Measurements from ENCODE around the gene PPFIA1. TPM values are rescaled to one million over a fixed set of nuclear protein-coding genes. Genes with fewer than 3 reads are reported as not detected.

PPFIA1 gene
- polyA plus RNA-seq, 5 donors = 39.4 to 55.0 (median 46.9) TPM

DNA sequence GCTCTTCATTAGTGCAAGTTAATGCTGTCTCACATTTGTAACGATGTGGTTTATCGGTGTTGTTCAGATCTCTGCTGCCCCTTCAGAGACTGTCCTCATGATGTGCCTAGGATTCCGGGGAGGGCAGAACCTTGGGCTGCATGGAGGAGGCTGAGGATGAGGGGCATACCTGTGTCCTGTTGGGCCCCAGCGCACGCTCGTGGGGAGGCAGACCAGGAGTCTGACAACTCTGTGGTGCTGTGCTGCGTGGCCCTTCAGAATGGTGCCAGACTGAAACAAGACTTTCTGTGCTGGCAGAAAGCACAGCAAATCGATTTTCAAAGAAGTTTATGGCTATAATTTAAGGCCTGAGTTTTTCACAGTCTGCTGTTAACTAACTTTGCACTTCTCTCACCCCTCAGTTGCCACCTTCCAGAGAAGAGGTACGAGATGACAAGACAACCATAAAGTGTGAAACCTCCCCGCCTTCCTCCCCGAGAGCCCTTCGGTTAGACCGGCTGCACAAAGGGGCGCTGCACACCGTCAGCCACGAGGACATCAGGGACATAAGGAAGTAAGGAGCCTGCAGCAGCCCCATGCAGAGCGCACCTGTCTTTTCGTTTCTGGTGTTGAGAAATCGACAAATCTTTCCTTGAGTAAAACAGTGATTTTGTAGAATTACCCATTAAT, 83.5 kb downstream of the PPFIA1 start:
- DNase-seq = no peak

DNA sequence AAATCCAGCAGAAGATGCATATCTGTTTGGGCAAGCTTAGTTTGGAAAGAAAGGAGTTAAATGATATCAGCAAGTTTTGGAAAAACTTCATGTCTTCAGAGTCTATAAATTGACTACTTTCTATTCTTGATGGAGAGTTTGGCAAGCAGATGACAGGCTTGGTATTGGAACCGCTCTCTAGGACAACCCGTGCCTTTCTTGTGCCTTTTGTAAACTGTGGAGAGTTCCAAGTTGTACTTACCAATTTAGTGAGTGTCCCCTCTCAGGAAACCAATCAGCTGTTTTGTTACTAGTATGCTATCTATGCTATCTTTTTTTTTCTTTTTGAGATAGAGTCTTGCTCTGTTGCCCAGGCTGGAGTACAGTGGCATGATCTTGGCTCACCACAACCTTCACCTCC, 84.1 kb downstream of the PPFIA1 start:
- DNase-seq = no peak

DNA sequence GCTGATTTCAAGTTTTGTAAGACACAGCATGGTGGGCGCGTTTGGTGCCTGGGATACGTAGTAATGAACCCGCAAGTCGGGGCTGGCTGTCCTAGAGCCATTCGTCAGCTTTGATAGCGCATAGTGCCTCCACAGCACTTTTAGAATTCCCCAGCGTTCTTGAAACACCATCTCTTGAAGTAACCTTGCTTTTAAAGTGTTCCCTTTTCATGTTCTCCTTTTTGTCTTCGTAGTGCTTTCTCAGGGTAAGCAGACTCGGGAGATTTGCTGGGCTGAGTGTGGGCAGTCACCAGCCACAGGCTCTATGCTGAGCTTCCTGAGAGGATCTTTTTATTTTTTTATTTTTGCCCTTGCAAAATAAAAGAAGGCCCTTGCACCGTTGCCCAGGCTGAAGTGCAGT, 88.3 kb downstream of the PPFIA1 start:
- DNase-seq = no peak

DNA sequence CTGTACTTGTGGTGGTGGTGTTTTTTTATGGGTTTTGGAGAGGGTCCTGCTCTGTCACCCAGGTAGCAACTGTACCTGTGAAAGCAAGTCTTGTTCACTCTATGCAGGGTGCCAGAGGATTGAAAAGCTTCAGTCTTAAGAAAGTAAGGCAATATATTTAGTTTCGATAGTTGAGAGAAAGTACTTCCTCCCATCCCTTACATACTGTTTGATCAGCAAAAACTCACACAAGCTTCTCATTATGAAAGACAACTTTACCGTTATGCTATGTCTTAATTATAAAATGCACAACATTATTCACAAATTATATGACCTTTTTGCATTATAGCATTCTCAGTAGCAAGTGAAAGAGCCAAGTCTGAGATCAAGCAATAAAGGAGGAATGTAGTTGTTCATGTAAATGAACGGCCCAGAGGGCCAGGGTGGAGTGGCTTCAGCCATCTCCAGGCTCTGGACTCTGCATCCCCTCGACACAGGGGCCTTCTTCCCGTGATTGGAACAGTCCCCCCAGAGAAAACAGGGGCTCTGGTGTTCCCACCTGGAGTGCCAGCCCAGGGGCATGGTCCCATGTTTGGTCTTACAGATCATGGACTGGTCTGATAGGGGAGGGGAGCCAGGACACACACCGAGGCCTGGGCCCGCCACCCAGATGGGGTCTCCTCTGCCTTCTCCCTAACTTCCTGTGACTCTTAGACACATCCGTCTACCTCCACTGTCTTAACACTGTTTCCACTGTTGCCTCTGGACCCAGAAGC, 89.1 kb downstream of the PPFIA1 start:
- no peak for DNase-seq

DNA sequence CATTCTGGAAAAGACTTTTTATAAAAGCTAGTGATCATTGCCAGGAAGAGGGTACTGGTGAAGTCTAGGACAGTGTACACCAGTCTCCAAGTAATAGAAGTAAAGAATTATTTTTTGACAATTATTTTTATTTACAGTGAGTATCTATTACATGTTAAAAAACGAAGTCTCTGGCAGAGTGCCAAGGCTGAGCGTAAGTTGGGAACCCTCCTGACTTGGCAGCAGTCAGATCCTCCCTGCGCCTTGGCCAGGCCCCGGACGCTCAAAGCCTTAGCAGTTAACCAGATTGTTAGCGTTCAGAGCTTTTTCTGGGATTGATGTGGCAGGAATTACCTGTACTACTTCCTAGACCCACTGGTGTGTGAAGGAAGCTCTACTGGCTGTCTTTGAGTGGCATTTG, 89.7 kb downstream of the PPFIA1 start:
- no peak for DNase-seq

DNA sequence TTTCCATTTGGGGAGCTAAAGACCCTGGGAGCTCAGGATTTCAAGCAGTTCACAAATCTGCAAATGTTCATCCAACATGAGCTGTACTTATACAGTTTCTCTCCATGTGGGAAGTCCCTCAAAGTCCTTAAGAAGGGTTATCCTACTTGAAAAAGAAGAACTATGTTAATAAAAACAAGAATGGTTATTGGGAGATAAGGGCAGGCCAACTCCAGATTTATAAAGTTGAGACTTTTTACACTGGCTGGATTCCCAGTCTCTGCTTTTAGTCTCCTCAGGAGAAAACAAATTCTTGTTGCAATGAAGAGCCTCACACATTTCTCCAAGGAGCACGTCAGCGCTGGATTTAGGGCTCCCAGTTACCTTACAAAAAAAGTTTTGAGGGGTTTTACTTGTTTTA, 93.7 kb downstream of the PPFIA1 start:
- no peak for DNase-seq

DNA sequence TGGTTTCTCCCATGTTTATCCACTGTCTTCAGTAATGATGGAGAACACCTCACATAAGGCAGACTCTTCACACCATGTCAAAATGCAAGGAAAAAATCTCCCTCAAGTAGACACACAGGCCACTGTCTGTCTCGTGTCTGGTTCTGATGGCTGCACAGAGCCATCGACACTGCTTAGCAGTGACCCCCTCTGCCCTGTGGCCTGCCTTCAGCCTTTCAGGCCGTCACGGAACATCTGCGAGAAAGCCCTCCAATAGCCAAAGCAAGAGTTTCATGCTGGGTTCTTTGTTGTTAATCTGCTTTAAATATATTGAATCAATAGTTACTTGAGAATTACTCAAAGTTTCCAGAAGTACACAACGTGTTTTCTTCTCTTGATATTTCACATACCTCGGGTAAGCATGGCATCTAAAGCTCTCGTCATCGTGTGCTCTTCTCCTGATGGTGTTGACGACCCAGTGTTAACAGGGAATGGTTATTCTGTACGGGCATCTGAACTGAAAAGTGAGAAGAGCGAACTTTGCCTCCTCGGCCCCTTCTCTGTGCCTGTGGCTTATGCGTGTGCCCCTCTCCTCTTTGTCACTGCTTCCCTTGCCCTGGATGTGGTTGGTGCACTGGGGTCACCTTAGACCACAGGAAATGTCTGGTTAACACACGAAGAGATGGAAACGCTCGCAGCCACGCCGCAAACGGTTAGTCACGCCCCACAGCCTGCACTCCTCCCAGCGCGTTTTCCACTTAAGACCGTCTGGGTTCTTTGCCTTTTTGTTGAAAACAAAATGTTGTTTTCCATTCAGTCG, 94.5 kb downstream of the PPFIA1 start:
- no peak for DNase-seq

DNA sequence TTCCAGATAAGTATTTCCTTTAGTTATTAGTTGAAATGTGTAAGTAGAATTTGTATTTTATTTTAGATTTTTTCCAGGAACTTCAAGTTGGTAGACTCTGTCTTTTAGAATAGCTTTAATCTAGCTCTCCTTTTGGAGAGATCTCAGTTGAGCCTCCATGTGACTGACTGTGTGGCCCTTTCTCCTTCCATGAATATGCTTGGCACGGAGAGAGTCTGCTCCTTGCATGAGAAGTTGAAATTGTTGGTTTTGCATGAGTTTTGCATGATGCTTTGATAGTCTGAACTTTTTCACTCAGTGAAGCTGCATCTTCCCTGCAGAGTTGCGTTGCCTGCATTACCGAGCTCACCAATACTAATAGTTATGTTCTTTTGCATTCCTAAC, 95.0 kb downstream of the PPFIA1 start:
- no peak for DNase-seq

DNA sequence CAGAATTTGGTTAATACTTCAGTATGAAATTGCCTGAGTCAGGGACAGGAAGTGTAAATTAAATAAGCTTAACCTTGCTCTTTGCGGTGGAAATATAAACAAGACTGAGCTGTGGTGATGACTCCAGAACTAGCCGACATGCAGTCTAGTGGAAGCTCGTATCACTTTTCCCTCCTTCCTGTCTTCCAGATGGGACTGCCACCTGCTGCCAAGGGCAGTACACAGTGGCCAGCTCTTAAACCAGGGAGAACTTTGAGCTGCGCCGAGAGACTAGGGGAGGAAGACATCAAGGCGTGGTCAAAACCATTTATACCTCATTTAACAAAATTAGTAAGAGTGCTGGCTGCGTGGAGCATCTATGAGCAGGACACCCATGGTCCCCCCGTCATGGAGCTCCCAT, 96.6 kb downstream of the PPFIA1 start:
- no peak for DNase-seq

DNA sequence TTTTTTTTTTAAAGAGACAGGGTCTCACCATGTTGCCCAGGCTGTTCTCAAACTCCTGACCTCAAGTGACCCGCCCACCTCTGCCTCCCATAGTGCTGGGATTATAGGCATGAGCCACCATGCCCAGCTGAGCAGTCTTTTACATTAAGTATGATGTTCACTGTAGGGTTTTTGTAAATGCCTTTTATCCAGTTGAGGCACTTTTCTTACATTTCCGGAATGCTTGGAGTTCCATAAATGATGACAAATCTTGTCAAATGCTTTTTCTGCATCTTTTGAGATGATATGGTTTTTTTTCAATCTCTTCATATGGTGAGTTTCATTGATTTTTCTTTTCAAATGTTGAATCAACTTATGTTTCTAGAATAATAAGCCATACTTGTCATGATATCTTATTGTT, 98.5 kb downstream of the PPFIA1 start:
- DNase-seq = no peak

DNA sequence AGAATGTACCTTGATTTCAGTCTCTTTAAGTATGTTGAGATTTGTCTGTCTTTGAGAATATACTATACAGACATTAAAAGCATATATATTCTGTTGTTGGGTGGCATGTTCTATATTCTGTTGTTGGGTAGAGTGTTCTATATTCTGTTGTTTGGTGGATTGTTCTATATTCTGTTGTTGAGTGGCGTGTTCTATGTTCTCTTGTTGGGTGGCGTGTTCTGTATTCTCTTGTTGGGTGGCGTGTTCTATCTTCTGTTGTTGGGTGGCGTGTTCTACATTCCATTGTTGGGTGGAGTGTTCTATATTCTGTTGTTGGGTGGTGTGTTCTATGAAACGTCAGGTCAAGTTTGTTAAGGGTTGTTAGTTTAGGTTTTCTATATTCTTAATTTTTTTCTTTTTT, 100.8 kb downstream of the PPFIA1 start:
- no peak for DNase-seq

DNA sequence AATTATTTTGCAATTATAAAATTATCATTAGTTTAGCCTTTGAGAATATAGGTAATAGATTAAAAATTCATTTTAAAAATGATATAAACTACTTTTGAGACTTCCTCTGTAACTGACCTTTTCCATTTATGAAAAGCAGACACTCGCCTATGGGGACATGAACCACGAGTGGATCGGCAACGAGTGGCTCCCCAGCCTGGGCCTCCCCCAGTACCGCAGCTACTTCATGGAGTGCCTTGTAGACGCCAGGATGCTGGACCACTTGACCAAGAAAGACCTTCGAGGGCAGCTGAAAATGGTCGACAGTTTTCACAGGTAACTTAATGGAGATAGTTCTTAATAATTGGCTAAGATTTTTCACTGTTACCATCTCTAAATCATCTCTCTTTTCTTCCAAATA, 101.6 kb downstream of the PPFIA1 start:
- no peak for DNase-seq

DNA sequence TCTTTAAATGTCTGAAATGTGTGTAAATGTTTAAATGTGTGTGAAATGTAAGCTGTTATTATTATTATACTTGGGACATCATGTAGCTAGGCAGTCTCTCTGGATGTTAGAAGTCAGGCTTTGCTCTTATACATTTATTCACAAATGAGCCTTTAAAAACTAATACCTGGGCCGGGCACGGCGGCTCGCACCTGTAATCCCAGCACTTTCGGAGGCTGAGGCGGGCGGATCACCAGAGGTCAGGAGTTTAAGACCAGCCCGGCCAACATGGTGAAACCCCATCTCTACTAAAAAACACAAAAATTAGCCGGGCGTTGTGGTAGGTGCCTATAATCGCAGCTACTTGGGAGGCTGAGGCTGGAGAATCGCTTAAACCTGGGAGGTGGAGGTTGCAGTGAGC, 106.1 kb downstream of the PPFIA1 start:
- DNase-seq = no peak

DNA sequence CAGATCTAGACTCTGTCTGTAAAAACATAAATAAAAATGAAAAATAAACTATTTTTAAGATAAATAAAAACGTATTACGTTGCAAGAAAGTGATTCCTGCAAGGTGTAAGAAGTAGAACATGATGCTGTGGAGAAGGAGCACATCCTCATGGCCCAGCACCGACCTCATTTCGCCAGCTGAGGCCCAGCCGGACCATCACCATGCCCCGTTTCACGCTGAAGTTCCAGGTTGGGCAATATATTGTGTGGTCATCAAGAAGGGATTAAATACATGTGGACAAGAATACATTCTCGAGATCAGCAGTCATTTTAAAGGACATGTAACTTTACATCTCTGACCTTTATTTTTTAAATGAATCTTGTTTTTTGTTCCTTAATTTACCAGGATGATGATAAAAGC, 107.2 kb downstream of the PPFIA1 start:
- DNase-seq = no peak

DNA sequence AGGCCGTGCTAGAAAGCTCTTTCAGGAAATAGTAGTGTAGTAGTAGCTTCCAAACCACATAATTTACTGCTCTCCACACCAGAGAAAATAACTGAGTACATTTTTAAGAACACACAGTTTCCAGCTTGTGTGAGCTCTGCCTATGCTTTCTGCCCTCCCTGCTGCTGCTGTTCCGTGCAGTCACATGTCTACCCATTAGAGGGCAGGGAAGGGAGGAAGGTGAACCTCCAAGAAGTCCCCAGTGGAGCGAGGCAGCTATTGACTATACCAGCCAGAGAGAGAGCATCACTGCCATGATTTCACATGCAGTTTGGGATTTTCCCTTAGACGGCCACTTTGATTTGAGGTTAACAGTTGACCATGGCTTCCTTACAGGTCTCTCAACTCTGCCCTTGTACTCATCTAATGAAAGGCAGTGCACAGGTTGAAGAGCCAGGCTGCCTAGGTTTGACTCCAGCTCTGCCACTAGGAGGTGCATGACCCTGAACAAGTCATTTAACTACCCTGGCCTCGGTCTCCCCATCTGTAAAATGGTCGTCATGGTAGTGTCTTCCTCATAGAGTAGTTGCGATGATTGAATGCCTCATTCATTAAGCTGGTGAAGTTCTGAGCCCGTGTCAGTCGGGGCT, 108.1 kb downstream of the PPFIA1 start:
- no peak for DNase-seq

DNA sequence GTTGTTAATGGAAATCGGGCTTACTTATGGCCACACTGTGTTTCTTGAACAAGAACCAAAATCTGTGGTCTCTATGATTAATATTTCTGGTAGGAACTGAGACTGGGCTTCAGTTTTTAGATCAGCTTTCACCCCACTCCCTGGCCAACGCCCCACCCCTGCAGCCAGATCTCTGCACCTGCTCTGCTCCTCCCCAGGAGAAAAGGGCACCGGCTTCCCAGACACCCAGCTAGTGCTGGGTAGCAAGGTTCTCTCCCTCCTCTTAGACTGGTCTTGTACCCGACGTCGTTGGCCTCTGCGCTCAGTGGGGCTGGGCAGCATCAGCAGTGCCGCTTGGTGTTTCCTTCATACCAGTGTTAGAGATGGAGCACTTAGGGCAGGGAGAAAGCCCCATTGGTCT, 110.9 kb downstream of the PPFIA1 start:
- DNase-seq = no peak

DNA sequence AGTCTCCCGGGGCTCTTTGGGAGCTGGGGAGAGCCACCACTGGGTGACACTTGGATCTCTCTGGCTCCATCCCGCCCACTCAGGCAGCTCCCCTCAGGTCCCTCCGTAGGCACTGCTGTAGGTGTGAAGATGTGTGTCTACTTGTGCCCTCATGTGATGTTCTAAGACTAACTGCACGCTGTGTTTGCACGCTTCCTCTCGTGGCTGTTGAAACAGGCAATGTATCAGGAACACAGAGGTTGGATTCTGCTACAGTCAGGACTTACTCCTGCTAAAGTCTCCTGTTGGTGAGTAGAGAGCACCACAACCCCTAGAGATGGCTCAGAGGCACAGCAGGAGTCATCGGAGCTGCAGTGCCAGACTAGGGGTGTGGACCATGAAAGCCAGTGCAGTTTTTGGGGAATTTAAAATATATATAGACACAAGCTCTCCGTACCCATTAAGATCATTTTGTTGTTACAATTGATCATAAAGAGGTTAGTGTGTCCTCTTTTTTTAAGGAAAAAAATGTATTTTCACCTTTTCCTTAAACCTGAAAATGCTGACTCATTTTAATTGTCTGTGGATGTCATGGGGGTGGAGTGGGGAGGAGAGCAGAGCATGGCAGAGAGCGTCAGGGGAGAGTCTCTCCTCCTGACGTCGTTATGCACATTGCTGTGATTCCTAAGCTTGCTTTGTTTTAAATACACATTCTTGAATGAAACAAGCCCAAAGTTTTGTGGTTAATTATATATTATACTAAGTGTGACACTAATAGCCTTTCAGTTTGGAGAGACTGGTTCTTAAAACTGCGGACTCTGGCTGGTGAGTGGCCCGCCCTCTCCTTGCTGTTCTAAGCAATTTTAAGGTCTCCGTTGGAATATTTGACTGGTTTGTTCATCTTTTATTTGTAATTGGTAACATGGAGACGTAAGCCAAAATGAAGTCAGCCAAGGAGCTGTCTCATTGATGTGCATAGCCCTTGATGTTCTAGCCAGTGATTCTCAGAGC, 111.7 kb downstream of the PPFIA1 start:
- no peak for DNase-seq

DNA sequence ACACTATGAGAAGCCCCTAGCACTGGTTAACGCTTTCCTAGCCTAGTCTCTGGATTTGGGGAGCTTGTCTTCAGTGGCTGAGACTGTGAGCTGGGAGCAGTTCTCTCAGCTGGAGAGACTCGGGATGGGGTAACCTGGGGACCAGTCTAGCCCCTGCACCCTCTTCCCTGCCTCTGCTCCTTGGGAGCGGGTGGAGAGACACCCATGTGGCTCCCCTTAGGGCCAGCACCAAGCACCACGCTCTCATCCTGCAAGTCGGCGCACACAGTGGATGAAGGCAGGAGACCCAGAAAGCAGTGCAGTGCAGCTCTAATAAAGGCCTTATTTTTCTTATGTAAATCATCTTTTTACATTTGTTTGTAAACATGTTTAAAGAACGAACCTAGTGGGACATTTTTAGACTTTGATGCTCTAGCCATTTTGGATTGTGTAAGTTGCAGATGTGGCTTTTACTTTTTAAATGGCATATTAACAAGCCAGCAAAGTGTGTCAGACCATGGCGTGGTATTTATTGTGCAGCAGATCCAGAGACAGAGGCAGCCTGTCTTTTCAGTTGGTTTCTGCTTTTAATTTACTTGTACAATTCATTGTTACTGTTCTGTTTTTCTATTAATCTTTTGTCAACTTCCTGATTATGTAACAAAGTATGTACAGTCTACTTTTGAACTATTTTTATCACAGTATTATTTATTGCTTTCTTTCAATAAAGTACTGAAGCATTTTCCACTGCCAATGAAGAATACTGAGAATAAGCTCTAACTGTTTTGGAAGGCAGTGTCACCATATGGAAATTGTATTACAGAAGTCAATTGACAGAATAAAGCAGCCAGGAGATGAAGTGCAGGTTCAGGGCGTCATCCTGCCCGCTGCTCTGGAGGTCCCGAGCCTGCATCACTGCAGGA, 113.4 kb downstream of the PPFIA1 start:
- no peak for DNase-seq

DNA sequence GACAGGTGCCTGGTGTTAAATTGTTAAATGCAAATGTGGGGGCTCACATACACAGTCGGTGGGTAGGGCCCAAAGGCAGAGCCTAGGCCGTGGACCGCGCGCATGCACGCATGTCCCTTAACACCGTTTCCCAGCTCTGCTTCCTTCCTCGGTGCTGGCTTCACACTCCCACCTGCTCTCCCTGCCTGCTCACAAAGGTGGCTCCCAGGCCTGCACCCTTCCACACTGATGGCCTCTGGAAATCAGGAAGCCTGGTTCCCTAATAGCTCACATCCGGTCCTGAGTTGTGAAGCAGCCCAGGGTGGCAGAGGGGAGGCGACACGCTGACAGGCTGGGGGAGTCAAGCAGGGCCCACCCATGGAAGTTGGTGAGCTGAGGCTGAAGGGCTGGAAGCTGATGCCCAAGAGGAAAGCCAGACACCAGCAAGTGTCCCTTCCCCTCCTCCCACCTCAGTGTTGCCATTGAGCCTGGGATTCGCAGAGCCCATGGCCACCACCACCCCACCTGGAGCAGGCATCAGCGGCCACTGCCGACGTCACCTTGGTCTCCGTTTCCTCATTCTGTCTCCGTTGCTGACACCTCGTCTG, 114.2 kb downstream of the PPFIA1 start:
- DNase-seq = no peak

DNA sequence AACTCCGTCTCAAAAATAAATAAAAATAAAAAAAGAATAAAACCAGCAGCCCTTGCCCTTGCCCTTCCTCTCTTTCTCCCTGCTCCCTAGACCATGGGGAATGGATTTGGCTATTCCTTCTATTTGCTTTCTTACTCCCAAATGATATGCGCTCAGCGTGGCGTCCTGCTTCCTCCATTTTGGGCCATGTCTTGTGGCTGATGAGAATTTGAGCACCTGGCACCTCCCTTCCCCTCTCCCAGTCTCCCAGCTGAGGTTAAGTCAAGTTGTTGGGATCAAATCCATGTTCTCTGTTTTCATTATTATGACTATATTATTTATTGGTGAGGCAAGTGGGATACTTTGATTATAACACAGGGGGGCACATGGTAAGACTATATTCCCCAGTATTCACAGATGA, 117.1 kb downstream of the PPFIA1 start:
- DNase-seq = no peak
